Measurements from ENCODE around the gene MYBBP1A. TPM values are rescaled to one million over a fixed set of nuclear protein-coding genes. Genes with fewer than 3 reads are reported as not detected.

Gene MYBBP1A
- total RNA-seq, 1 experiment from 2014 or later: 45.3 TPM

DNA sequence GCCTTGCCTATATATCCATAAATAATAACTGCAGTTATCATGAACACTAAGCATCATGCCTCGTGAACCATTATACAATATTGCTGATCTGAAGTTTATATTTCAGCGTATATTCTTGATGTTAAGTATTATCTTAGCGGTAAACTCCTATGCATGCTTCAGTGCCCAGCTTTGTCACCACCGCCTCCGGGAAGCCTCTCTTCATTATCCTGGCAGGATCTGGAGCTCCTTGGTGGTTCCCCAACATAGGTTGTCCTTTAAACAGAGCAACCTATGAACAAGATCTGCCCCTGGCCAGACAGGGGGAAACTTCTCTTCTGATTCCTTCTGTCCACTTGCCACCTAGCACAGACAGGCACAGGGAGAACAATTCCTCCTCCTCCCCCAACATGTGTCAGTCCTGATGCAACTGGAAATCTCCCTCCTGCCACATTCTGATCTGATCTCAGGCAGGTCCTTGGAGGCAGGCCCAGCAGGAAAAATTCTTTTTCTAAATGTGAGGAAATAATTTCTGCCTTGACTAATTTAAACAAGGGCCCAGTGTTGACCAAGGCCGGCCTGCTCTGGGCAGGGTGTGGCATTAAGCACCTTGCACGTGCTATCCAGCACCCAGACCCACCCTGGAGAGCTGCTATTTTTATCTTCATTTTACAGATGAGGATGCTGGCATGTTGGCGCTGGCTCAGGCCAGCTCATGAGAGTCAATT is 34.1 kb downstream of the MYBBP1A start:
- no peak for DNase-seq (ENCODE audit: low read depth)

DNA sequence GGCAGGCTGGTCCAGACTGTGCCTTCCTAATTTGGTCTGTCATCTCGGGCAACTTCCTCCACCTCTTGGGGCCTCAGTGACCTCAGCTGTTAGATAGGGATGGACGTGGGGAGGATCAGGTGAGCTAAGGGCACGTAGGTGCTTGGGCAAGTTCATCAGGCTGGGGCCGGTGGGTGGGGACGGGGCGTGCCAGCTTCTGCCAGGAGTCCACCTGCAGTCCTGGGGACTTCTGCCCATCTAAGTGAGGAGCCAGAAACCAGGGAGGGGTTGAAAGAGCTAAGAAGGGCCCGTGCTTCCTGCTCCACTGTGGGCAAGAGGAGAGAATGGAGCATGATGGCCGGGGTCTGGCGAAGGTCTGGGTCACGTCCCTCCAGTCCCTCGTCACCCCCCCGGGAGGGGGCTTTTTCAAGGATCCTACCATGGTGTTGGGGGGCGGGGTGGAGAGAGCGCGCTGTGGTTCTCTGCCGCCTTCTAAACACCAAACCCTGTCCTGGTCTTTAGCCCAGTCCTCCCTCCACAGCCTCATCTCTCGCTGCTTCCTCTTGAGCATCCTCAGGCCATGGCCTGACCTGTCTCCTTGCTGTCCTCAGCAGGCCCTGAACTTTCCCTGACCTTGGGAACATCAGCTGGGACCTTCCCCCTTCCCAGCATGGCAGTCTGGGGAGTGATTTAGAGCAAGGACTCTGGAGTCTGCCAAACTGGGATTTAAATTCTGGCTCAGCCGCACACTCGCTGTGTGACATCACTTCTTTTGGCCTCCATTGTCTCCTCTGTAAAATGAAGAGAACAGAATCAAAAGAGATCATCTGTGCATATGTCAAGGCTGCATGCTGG is 34.9 kb downstream of the MYBBP1A start:
- no peak for DNase-seq (ENCODE audit: low read depth)

DNA sequence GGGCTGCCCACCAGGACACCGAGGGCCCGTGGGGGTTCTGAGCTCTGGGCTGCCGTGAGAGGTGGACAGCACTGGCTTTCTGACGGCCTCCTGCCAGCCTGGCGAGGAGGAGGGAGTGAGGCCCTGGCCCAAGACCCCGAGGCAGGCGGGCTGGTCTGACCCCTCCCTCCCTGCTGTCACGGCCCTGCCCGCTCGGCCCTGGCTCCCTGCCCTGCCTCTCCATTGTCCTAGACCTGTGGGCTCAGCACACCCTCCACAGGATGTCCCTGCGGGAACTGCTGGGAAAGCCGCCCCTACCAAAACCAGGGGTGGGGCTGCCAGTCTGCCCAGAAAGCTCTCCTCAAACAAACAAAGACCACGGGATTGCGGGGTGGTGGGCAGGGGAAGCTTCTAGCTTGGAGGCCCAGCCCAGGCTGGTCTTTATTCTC is 35.8 kb downstream of the MYBBP1A start:
- no peak for DNase-seq (ENCODE audit: low read depth)

DNA sequence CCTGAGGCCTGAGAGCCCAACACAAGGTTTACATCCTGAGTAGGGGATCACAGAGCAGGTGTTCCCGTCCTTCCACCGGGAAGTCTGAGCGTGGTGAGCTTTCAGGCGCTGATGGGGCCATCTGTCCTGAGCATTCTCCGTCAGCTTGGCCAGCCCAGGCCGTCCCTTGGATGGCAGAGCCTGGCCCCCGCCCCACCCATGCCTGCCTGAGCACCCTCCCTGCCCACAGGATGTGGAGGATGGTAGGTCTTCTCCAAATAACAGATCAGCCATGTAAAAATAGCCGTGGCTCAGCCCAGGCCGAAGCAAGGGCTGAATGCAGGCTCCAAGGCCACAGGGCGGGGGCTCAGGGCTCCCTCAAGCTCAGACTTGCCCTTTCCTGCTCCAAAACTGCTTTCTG is 36.3 kb downstream of the MYBBP1A start:
- no peak for DNase-seq (ENCODE audit: low read depth)

DNA sequence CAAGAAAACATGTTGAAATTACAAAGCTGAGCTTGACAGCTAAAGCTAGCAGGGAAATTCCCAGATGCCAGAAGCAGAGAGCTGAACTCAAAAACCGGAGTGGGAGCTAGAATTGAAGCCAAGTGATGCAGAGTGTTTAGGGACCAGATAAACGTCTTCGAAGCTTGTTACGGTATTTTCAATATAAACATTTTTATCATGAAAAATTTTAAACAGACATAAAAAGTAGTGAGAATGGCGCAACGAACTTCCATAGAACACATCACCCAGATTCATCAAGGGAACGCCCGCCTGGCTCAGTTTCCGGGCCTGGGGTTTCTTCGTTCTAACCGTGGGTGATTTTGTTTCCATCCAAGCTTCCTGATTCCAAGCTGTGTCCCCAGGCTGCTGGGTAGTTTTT is 38.4 kb downstream of the MYBBP1A start:
- DNase-seq (ENCODE audit: low read depth): no peak

DNA sequence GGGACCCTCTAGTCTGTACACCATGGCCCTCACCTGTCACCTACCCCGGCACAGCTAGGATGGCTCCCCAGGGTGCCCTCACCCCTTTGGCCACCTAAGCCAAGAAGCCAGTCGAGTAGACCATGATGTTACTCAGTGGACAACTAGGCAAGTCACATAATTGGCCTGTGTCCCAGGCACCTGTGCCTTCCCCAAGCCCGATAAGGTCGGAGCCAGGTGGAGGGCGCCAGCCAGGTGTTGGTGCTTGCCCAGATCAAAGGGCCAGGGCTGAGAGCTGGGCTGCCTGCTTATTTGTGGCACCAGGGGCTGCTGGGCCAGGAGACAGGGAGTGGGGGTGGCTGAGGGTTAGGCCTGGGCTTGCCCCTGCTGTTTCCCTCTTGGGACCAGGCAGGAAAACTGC is 39.7 kb downstream of the MYBBP1A start:
- no peak for DNase-seq (ENCODE audit: low read depth)

DNA sequence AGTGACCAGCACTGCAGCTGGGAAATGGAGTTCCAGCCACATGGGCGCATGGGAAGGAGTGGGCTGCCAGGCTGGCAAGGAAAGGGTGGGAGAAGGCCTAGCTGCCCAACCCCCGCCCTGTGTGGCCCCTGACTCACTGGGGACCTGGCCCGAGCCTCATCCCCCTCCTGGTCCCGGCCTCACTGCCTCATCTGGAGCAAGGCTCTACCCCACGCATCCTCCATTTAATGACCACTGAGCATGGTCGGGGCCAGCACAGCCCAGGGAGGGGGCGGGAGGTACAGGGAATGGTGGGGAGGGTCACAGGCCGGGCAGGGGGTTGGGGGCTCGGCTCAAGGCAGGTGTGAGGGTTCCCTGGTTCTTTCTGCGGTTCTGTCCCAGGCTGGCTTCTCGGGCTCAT is 40.4 kb downstream of the MYBBP1A start:
- DNase-seq (ENCODE audit: low read depth): no peak

DNA sequence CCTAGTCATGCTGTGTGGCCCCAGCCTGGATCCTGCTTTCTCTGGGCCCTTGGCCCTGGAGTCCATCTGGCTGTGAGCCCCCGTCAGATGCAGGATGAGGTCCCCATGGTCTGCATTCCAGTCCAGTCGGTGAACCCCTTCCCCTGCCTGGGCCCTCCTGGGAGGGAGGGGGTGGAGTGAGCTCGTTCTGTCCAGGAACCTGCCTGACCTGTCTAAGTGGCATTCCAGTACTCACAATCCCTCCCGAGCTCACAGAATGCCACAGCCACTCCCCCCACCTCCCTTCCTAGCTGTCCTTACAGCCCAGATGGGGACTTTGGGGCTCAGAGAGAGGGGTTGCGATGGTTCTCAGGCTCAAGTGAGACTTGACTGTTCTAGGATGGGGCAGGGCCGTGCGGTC is 41.0 kb downstream of the MYBBP1A start:
- DNase-seq (ENCODE audit: low read depth): no peak

DNA sequence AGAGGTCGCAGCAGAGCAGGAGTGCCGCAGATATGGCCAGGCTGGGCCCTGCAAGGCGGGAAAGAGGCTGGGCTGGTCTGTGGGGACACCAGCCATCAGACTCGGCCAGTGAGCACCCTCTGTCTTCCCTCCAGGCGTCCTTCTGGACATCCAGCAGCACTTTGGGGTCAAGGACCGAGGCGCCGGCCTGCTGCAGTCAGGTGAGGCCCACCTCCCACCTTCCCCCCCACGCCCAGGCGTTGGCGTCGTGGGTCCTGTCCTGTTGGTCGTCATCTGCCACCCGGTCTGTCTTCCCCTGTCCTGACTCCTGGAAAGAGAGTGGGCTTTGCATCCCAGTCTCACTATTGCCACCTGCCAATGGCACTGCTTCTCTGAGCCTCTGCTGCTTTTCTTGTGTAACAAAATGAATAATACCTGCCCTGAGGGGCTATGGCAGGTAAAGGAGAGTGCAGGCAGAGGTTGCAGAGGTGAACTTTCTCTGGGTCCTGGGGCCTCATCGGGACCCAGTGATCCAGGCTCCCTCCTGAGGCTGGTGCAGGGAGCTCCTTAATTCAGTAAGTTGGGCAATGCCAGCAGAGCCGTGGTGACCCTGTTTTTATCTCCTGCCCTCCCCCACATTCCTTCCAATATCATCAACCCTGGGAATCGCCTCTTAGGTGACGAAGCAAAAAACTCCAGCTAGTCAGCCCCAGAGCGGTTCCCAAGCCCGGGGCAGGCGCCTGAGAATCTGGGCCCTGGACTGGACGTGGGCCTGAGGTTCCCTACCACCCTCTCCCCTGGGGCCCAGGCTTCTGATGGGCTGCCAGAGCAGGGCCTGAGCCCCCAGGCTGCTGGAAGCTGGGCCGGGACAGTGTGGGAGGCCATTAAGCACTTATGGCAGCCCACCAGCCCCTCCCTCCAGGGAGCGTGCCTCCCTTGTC is 41.8 kb downstream of the MYBBP1A start:
- no peak for DNase-seq (ENCODE audit: low read depth)

DNA sequence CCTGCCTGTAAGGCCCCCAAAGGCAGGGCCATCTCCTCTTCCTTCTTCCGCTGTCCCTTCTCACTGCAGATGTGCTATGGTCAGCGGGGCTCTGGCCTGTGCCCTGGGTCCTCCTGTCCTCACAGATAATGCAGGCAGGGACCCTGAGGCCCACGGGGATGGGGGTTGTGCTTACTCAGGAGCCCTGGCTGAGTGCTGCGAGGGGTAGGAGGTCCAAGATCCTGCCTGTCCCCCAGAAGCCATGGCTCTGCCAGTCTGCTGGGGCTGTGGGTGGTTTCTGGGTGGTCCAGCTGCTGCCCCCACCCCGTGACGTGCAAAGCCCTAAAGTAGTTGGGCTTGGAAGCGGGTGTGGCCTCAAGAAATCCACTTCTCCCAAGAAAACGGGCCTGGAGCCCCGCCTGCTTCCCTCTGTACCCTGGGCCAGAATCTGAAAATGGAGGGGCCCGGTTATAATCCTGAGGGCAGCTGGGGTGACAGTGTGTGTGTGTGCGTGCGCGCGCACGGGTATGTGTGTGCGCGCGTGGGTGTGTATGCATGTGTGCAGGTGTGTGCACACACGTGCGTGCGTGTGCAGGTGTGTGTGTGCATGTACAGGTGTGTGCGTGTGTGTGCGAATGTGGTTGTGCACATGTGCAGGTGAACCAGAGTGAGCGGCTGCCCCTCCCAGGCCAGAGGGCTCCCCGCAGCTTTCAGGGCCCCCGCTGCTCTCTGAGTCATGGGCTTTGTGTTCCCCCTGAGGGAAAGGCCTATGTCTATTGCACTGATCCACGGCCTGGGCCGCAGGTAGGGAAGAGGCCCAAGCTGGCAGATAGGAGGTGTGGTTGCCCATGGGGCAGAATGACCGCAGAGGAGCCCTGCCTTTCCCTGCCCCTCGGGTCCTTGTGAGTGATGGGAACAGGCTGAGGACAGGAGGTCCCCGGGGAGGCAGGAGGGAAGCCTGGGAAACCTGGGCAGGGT is 42.8 kb downstream of the MYBBP1A start:
- no peak for DNase-seq (ENCODE audit: low read depth)

DNA sequence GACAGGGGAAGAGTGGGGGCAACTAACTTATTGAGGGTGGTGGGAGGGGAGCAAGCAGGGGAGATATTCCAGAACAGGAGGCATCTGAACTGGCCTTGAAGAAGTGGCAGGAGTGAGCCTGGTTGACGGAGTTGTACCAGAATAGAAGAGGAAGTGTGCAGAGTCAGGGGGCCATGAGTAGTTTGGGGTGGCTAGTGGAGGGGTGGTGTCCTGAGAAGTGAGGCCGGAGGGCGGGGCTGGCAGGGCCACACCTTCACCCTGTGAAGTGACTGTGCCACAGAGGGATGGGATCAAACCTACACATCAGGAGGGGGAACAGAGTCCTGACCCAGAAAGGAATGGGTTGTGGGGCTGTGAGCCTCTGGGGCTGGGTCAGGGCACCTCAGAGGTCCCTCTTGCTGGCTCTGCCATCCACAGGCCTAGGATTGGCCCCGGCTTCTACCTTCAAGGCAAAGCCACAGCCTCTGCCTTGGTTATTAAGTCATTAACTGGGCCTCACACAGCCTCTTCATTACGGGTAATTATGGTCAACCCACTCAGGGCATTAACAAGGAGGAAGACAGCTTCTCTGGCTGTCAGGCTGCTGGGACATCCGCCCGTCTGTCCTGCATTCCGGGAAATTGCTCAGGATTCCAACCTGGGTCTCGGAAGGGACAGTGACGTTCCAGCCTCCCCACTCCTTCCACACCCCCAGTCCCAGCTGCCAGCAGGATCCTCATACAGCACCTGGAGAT is 43.8 kb downstream of the MYBBP1A start:
- DNase-seq (ENCODE audit: low read depth): no peak

DNA sequence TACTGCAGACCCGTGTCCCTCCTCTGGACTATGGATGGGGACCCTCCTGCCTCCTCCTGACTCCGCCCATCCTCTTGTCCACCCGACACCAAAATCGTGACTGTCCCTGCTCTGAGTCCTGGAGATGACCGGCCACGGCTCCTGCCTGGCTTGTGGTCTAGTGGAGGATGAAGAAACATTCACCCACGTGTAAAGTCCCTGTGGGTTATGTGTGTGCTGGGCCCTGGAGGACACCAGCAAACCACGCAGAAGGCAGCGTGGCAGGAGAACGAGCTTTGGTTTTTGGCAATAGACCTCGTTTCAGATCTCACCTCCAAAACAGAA is 44.6 kb downstream of the MYBBP1A start:
- DNase-seq (ENCODE audit: low read depth): no peak

DNA sequence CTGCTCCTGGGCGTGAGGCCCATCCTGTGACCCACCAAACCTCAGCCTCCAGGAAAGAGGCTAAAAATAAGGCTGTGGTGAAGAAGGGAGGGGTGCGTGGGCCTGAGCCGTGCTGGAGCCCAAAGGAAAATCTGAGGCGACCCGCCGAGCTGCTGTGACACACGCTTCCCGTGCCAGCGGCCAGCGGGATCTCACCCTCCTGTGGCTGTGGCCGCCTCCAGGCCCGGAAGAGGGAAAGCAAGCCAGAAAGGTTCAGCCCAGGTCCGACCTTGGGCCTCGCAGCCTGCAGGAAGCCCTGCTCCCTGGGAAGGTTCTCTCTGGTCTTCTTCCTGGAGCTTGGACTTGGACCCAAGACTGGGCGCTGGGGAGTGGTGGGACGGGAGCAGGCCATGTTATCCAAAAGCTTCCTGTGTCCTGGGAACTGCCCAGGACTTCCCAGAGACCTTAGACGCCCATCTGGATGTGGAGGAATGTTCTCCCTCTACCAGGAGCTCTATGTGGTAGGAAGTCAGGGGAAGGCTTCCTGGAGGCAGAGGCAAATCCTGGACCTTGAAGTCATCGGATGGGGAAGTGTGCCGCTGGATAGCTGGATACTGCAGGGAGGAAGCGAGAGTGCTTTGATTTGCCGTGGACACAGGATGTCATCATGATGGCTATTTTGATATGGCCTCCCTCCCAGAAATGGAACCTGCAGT is 45.1 kb downstream of the MYBBP1A start:
- peak; percentile 85 for DNase-seq (ENCODE audit: low read depth)

DNA sequence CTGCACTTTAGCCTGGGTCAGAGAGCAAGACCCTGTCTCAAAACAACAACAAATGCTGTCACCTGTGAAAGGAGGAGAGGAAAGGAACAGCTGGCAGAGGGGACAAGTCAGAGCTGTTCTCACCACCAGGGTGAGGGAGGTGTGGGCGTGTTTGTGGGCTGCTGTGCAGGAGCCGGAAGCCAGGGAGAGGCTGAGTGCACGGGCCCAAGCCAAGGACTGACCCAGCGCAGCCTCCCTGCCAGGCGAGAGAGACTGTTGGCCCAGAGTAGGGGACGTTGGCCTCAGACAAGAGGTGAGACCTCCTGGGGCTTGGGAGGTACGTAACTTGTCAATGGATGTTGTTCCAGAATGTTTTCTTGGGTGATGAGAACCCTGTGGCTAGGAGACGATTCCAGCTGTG is 45.8 kb downstream of the MYBBP1A start:
- peak; percentile 67 for DNase-seq (ENCODE audit: low read depth)

DNA sequence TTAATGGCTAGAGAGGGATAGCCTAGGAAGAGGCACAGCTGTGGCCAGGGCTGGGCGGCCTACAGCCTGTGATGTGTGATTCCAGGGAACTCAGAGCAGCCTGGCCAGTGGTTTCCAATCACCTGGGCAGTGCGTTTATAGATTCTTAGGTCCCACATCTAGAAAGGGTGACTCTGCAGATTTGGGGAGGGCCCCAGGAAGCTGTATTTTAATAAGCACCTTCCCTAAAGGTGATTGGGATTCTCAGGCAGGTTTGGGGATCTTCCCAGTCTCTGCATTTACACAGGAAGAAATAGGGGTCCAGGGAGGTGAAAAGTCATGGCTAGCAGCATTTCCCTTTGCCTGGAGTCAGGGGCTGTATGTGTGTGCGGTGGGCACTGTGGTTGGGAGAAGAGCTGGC is 47.0 kb downstream of the MYBBP1A start:
- no peak for DNase-seq (ENCODE audit: low read depth)

DNA sequence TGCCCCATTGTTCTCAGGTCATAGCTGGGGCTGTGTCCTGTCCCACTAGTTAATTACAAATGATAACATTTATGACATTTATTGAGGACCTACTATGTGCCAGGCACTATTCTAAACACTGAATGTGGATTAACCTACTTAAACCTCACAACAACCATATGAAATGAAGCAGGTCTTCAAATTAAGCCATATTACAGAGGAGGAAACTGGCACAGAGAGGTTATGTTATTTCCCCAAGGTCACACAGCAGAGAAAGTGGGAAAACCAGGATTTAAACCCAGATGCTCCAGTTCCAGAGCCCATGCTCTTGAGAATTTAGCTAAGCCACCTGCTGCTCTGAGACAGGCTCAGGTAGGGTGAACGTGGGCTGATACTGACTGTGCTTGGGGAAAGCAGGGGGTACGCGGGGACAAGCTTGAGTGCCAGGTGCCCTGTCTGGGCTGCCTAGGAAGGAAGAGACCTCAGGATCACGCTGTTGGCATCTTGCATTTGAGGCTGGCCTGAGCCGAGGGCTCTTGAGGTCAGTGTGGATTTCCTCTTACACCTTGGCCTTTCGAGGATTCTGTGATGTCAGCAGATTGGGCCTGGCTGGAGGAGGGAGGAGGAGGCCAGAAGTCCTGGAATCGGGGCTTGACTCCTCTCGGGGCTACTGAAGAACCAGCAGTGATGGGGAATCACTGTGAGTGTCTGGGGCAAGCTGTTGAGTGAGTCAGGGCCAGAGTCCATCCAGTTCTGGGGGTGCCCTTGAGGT is 47.6 kb downstream of the MYBBP1A start:
- DNase-seq (ENCODE audit: low read depth): no peak

DNA sequence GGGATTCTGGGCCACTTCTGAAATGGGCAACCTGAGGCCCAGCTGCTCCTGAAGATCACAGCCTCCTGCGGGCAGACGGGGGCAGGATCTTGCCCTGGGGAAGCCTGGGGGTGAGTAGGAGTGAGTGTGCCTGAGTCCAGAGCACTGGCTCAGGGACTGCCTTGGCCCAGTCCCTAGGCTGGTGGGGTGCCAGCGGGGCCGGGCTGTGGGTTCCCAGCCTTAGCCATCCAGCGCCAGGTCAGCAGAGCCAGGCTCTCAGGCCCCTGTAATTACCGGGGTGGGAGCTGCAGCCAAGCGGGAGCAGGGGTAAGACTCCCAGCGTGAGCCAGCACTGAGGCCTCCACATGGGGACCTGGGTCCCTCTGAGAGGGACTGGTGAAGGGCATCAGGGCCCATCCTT is 48.3 kb downstream of the MYBBP1A start:
- DNase-seq (ENCODE audit: low read depth): no peak

DNA sequence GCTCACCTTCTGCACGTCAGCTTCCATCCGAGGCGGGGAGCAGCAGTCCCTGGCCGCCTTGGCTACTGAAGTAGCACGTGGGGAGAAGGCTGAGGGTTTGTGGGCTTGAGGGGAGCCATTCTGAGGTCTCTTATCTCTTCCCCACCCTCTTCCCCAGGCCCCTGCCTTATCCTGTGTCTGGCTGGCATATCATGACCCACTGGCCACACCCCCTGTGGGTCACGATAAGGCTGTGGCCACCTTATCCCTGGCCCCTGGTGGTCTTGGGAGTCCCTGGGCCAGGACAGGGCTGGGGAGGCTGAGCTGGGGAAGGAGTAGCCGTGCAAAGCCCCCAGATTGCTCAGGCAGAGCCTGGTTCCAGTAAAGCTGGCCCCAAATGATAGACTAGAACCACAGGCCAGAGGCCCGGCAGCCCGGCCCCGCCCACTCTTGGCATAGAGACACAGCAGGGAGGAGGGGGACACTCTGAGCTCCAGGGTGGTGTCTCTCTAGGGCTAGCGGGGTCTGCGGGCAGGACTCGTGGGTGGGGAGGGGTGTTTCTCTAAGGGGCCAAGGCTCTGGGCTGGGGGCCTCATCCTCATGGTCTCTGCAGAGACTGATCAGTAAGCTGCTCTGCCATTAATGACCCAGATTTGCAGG is 48.9 kb downstream of the MYBBP1A start:
- DNase-seq (ENCODE audit: low read depth): no peak

DNA sequence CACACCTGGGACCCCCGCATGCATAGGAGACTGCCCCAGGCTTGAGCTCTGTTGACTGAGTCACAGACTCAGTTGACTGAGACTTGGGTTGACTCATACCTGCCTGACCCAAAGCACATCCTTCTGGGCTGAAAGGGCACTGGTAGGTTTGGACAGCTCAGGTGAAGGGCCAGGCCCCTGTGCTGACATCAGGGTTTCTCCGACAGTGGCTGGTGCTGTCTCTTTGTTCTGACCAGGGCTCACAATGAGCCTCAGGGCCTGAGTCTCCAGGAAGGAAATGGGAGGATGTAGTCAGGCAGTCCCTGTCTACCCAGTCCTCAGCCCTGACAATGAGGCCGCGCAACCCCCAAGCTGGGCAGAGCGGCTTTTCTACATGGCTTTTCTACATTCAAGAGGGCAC is 50.0 kb downstream of the MYBBP1A start:
- DNase-seq (ENCODE audit: low read depth): no peak
